HG02885 (cell line): ENCODE results near the gene RGR.
A peak's percentile ranks its signal among the peaks of the same experiment; 100 is the strongest.
"Not testable (repeated sequence)": the region's sequence is repeated elsewhere in the genome, so short reads cannot be mapped to it uniquely, and the experiment has no call there.

Experiments
- ATAC-seq: cut with Tn5 transposase; IDR thresholded peaks from one replicate; pipeline ENCODE4 v1.9.1; 2021; ENCODE audit warnings: mild to moderate bottlenecking; ENCODE audit not compliant: unreplicated experiment, poor library complexity

Gene RGR

GRCh38 chr10:84256510-84257342 is 11.9 kb downstream of the RGR start:
- ATAC-seq, result peak; percentile 73

- no peak for ATAC-seq
Observed at GRCh38 chr10:84257343-84258020, 12.6 kb downstream of the RGR start.

GRCh38 chr10:84258034-84258695 is 13.3 kb downstream of the RGR start:
- ATAC-seq, result no peak

GRCh38 chr10:84261236-84261915 is 16.5 kb downstream of the RGR start:
- no peak for ATAC-seq

GRCh38 chr10:84262190-84262956 is 17.5 kb downstream of the RGR start:
- ATAC-seq, result no peak

- no peak for ATAC-seq
Observed at GRCh38 chr10:84263716-84264115, 18.9 kb downstream of the RGR start.

- ATAC-seq, result peak; percentile 93
Observed at GRCh38 chr10:84264611-84265141, 19.8 kb downstream of the RGR start.

- ATAC-seq, result no peak
Observed at GRCh38 chr10:84265418-84265817, 20.6 kb downstream of the RGR start.

GRCh38 chr10:84267503-84268126 is 22.8 kb downstream of the RGR start:
- ATAC-seq, result peak; percentile 67

- ATAC-seq, result no peak
Observed at GRCh38 chr10:84269162-84269561, 24.3 kb downstream of the RGR start.

- no peak for ATAC-seq
Observed at GRCh38 chr10:84269773-84270172, 24.9 kb downstream of the RGR start.

- ATAC-seq, result no peak
Observed at GRCh38 chr10:84270708-84271107, 25.9 kb downstream of the RGR start.

- ATAC-seq, result not testable (repeated sequence)
Observed at GRCh38 chr10:84279876-84280475, 35.1 kb downstream of the RGR start.

GRCh38 chr10:84286695-84287094 is 41.8 kb downstream of the RGR start:
- ATAC-seq, result no peak

GRCh38 chr10:84288151-84288550 is 43.3 kb downstream of the RGR start:
- ATAC-seq, result no peak

GRCh38 chr10:84289521-84290200 is 44.8 kb downstream of the RGR start:
- no peak for ATAC-seq

GRCh38 chr10:84290235-84290634 is 45.4 kb downstream of the RGR start:
- no peak for ATAC-seq

- no peak for ATAC-seq
Observed at GRCh38 chr10:84291384-84291783, 46.5 kb downstream of the RGR start.
